Ectodermal cell (in vitro differentiated cells): Measurements from ENCODE around the gene LRRIQ4.

ENCODE experiments used
- H3K27ac ChIP-seq: 2 replicates; pipeline ENCODE4 v1.7.0; 2013; ENCODE audit warnings: mild to moderate bottlenecking, low read depth, low read length; ENCODE audit not compliant: insufficient read depth, poor library complexity, severe bottlenecking
- H3K27me3 ChIP-seq: 2 replicates; pipeline ENCODE4 v1.7.0; 2013; ENCODE audit warnings: mild to moderate bottlenecking, low read length; ENCODE audit not compliant: insufficient read depth, control insufficient read depth, poor library complexity, severe bottlenecking
- H3K36me3 ChIP-seq: one replicate; pipeline ENCODE4 v1.7.0; 2013; ENCODE audit warnings: low read length; ENCODE audit not compliant: control insufficient read depth, insufficient read depth
- H3K4me1 ChIP-seq: one replicate; pipeline ENCODE4 v1.7.0; 2013; ENCODE audit warnings: low read length; ENCODE audit not compliant: control insufficient read depth, insufficient read depth
- H3K4me3 ChIP-seq: 2 replicates; pipeline ENCODE4 v1.7.0; 2013; ENCODE audit warnings: low read depth, low read length, control low read depth; ENCODE audit not compliant: insufficient read depth
- H3K9me3 ChIP-seq: 2 replicates; pipeline ENCODE4 v1.7.0; 2013; ENCODE audit warnings: mild to moderate bottlenecking, low read length, moderate library complexity; ENCODE audit not compliant: control insufficient read depth
- whole genome bisulfite sequencing, 2 experiments: methylation state at CpG; one replicate each; pipeline ENCODE4 v1.1.7; 2013; ENCODE audit warnings: missing lambda C conversion rate in 2 of 2; 5-methylcytosine and 5-hydroxymethylcytosine counted together

The LRRIQ4 gene

DNA sequence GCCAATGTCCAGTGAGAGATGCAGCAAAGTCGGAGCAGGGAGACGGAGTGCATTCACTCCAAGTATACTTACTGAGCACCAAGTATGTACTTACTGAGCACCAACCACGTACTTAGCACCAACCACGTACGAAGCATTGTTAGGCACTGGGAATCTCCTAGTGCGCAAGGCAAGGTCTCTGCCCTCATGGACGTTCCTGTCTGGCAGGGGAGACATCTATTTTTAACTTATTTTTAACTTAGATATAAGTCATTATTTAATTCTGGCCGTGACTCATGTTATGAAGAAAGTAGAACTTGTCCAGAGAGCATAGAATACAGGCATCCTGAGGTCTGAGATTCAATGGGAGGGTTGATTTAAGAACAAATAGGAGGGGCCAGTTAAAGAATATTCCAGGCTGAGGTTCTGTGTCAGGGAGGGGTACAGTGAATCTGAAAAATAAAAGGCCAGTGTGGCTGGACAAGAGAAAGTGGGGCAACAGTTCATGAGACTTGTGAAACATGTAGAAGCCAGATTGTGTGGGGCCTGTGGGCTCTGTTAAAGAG, 66.4 kb downstream of the LRRIQ4 start:
- H3K4me1 ChIP-seq, result no peaks in the 10 kb centered on the region
- no peaks in the 10 kb centered on the region for H3K9me3 ChIP-seq
- WGBS, 2 experiments, result 86 to 89% methylated on average over 7 to 8 of the region's 8 CpGs
- H3K27me3 ChIP-seq, result no peaks in the 10 kb centered on the region
- no peaks in the 10 kb centered on the region for H3K36me3 ChIP-seq
- no peak overlapping the region for H3K27ac ChIP-seq
- H3K4me3 ChIP-seq, result no peak overlapping the region

GRCh38 chr3:169879845-169880575, 67.3 kb downstream of the LRRIQ4 start:
- H3K27me3 ChIP-seq, result no peaks in the 10 kb centered on the region
- H3K4me1 ChIP-seq, result no peaks in the 10 kb centered on the region
- H3K9me3 ChIP-seq, result no peaks in the 10 kb centered on the region
- no peaks in the 10 kb centered on the region for H3K36me3 ChIP-seq
- 85 to 88% methylated on average over 3 of the region's 3 CpGs for WGBS, 2 experiments
- no peak overlapping the region for H3K27ac ChIP-seq
- no peak overlapping the region for H3K4me3 ChIP-seq

DNA sequence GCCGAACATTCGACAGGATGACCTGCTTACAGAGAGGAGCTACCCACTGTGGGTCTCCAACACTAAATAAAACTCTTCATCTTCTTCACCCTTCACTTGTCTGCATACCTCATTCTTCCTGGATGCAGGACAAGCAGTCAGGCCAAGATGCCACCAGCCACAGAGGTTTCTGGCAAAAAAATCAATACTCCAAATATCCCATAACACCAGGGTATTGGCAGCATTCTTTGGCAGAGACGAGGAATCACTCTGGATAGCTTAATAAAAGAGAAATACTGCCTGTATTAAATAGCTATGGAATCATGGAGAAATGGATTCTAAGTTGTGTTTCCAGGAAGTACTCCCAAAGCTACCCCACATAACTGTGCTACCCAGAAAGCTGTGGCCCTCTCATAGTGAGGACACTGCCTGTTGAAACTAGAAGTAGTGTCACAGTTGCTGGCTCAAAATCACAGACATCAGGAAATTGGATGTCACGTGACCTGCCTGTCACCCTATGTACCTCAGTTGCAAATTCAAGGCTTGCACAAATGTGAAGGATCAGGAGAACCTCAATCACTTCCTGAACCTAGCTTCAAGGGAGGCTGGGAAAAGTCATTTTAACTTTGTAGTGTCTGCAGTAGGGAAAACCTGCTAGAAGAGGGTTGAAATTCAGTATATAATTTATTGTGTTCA, 68.0 kb downstream of the LRRIQ4 start:
- H3K36me3 ChIP-seq, result no peaks in the 10 kb centered on the region
- no peaks in the 10 kb centered on the region for H3K4me1 ChIP-seq
- H3K27me3 ChIP-seq, result no peaks in the 10 kb centered on the region
- H3K27ac ChIP-seq, result no peak overlapping the region
- no peaks in the 10 kb centered on the region for H3K9me3 ChIP-seq
- 97 to 99% methylated on average over 3 to 4 of the region's 4 CpGs for WGBS, 2 experiments
- H3K4me3 ChIP-seq, result no peak overlapping the region

DNA sequence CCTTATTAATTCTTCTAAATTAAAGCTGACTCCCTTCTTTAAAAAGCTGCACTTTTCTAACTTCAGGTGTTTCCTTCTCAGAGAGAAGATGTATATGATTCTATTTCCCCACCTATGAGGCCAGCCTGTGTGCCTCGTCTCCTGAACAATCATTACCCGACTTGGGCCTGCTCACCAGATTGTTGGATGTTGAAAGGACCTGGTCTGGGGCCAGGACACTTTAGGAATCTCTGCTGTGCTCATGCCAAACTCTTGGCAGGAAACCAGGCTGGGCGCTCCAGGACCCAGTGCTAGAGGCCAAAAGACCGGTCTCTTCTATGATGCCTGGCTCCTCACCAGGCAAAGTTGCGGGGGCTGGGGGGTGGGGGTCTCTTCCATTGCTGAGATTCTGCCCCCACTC, 74.0 kb downstream of the LRRIQ4 start:
- no peak overlapping the region for H3K4me3 ChIP-seq
- 87 to 90% methylated on average over 5 of the region's 5 CpGs for WGBS, 2 experiments
- H3K27ac ChIP-seq, result no peak overlapping the region
- no peaks in the 10 kb centered on the region for H3K27me3 ChIP-seq
- H3K9me3 ChIP-seq, result no peaks in the 10 kb centered on the region
- H3K36me3 ChIP-seq, result no peaks in the 10 kb centered on the region
- no peaks in the 10 kb centered on the region for H3K4me1 ChIP-seq
